SK-N-SH (cell line): ENCODE results near the gene CADPS2. TPM values are rescaled to one million over a fixed set of nuclear protein-coding genes. Genes with fewer than 3 reads are reported as not detected.

Experiments
- CTCF ChIA-PET: fragments of 300-600, 350-600 bp; formaldehyde crosslinking; extraction: SDS; loops from one replicate; lab custom pipeline; 2021; lab: Yijun Ruan, JAX
- POLR2A ChIA-PET: fragments of 350-600 bp; sonication (Branson Sonifier 250); formaldehyde crosslinking; extraction: SDS; loops from one replicate; lab custom pipeline; 2020; ENCODE audit warnings: antibody characterized with exemption, inconsistent platforms; lab: Yijun Ruan, JAX
- DNase-seq: peaks from one replicate; pipeline ENCODE4 v3.0.0; 2012
- H2AFZ ChIP-seq: fragments of 200-600 bp; sonication (generic); 2 replicates; pipeline ENCODE4 v1.8.1; 2016; ENCODE audit warnings: antibody characterized with exemption, mild to moderate bottlenecking, low read depth
- H3F3A ChIP-seq: fragments of 200-600 bp; sonication (generic); replicated peaks from 2 replicates; pipeline ENCODE3; 2016; ENCODE audit warnings: antibody characterized with exemption, mild to moderate bottlenecking; ENCODE audit not compliant: insufficient read depth
- H3K27ac ChIP-seq, 2 experiments: fragments of 200-500 bp in 1 of 2; fragments of 200-600 bp in 1 of 2; sonication (Bioruptor generic) in 1 of 2; sonication (generic), shearing (Covaris generic) in 1 of 2; 2 replicates each; pipeline versions ENCODE4 v1.5.1 to v1.6.1; 2014 to 2016; ENCODE audit warnings: low read depth in 2 of 2, inconsistent platforms in 1 of 2, low read length in 1 of 2, mild to moderate bottlenecking in 1 of 2, mixed read lengths in 1 of 2
- H3K27me3 ChIP-seq: fragments of 200-600 bp; sonication (generic), shearing (Covaris generic); 2 replicates; pipeline ENCODE4 v1.6.1; 2016; ENCODE audit warnings: mixed run types; ENCODE audit not compliant: insufficient read depth
- H3K36me3 ChIP-seq, 2 experiments: fragments of 200-500 bp in 1 of 2; fragments of 200-600 bp in 1 of 2; sonication (Bioruptor generic) in 1 of 2; sonication (generic) in 1 of 2; replicated peaks in 1 of 2; 2 replicates each; pipeline versions ENCODE3 to v1.5.1; 2014 to 2016; ENCODE audit warnings: low read length in 1 of 2, mild to moderate bottlenecking in 1 of 2; ENCODE audit not compliant: insufficient read depth in 2 of 2, control insufficient read depth in 1 of 2
- H3K4me1 ChIP-seq, 2 experiments: fragments of 200-500 bp in 1 of 2; fragments of 200-600 bp in 1 of 2; sonication (Bioruptor generic) in 1 of 2; sonication (generic), shearing (Covaris generic) in 1 of 2; 2 replicates each; pipeline versions ENCODE4 v1.5.1 to v1.6.1; 2014 to 2016; ENCODE audit warnings: low read depth in 1 of 2, low read length in 1 of 2, mixed run types in 1 of 2; ENCODE audit not compliant: insufficient read depth in 2 of 2, control insufficient read depth in 1 of 2
- H3K4me2 ChIP-seq: fragments of 200-600 bp; sonication (generic), shearing (Covaris generic); 2 replicates; pipeline ENCODE4 v1.6.1; 2017; ENCODE audit warnings: mixed run types
- H3K4me3 ChIP-seq, 2 experiments: fragments of 200-500 bp in 1 of 2; fragments of 200-600 bp in 1 of 2; sonication (Bioruptor generic) in 1 of 2; sonication (generic), shearing (Covaris generic) in 1 of 2; 2 replicates each; pipeline versions ENCODE4 v1.5.1 to v1.8.1; 2014 to 2016; ENCODE audit warnings: low read depth in 2 of 2, inconsistent platforms in 1 of 2, low read length in 1 of 2, mild to moderate bottlenecking in 1 of 2, mixed read lengths in 1 of 2, moderate library complexity in 1 of 2
- H3K79me2 ChIP-seq: fragments of 200-600 bp; sonication (generic); 2 replicates; pipeline ENCODE4 v1.8.1; 2017; ENCODE audit warnings: mild to moderate bottlenecking; ENCODE audit not compliant: insufficient read depth
- H3K9ac ChIP-seq: fragments of 200-600 bp; sonication (generic); 2 replicates; pipeline ENCODE4 v1.6.1; 2017; ENCODE audit warnings: mixed run types
- H3K9me2 ChIP-seq: fragments of 200-600 bp; sonication (generic); 2 replicates; pipeline ENCODE4 v1.6.1; 2017; ENCODE audit warnings: mixed run types
- H3K9me3 ChIP-seq: fragments of 200-600 bp; sonication (generic); 2 replicates; pipeline ENCODE4 v1.6.1; 2017; ENCODE audit warnings: mixed run types, mild to moderate bottlenecking, moderate library complexity
- H4K20me1 ChIP-seq: fragments of 200-600 bp; sonication (generic); 2 replicates; pipeline ENCODE4 v1.6.1; 2017; ENCODE audit warnings: mild to moderate bottlenecking, mixed run types; ENCODE audit not compliant: insufficient read depth
- GABPA ChIP-seq: IDR thresholded peaks from 2 replicates; pipeline ENCODE4 v1.4.0; 2012; ENCODE audit warnings: low read depth, mild to moderate bottlenecking
- IRF3 ChIP-seq: fragments of 150-350 bp; IDR thresholded peaks from 2 replicates; pipeline ENCODE4 v1.6.1; 2016; ENCODE audit warnings: mild to moderate bottlenecking, low read depth, low read length
- JUND ChIP-seq: IDR thresholded peaks from 2 replicates; pipeline ENCODE4 v1.4.0; 2012
- MEF2A ChIP-seq: IDR thresholded peaks from 2 replicates; pipeline ENCODE4 v1.4.0; 2012; ENCODE audit warnings: low read depth, borderline replicate concordance
- MXI1 ChIP-seq: IDR thresholded peaks from 2 replicates; pipeline ENCODE4 v1.6.1; 2012; ENCODE audit warnings: mild to moderate bottlenecking, low read depth, low read length, improper control_type of control experiment
- NFIC ChIP-seq: IDR thresholded peaks from 2 replicates; pipeline ENCODE4 v1.4.0; 2012; ENCODE audit warnings: borderline replicate concordance
- POLR2AphosphoS5 ChIP-seq: IDR thresholded peaks from 2 replicates; pipeline ENCODE4 v1.6.1; 2012; ENCODE audit warnings: low read depth, low read length
- RAD21 ChIP-seq: IDR thresholded peaks from 2 replicates; pipeline ENCODE4 v1.6.1; 2012; ENCODE audit warnings: mild to moderate bottlenecking, low read length
- RCOR1 ChIP-seq: fragments of 150-350 bp; IDR thresholded peaks from 2 replicates; pipeline ENCODE4 v1.6.1; 2017; ENCODE audit warnings: antibody characterized with exemption, low read length
- RXRA ChIP-seq: IDR thresholded peaks from 2 replicates; pipeline ENCODE4 v1.4.0; 2012; ENCODE audit warnings: low read depth, mild to moderate bottlenecking, borderline replicate concordance
- SIN3A ChIP-seq: IDR thresholded peaks from 2 replicates; pipeline ENCODE4 v1.6.1; 2012; ENCODE audit warnings: low read depth, mild to moderate bottlenecking, low read length, moderate library complexity, borderline replicate concordance
- SMC3 ChIP-seq: IDR thresholded peaks from 2 replicates; pipeline ENCODE4 v1.6.1; 2012; ENCODE audit warnings: low read depth, low read length, improper control_type of control experiment
- TCF12 ChIP-seq: IDR thresholded peaks from 2 replicates; pipeline ENCODE4 v1.4.0; 2012
- YY1 ChIP-seq: IDR thresholded peaks from 2 replicates; pipeline ENCODE4 v1.4.0; 2012; ENCODE audit warnings: low read depth, mild to moderate bottlenecking
- WGBS: methylation state at CpG from one replicate; pipeline ENCODE4 v1.1.6; 2017; ENCODE audit warnings: low lambda C conversion rate; 5-methylcytosine and 5-hydroxymethylcytosine counted together
- polyA plus RNA-seq, 3 experiments: library from polyadenylated mRNA; depleted of rRNA; stranded (reverse); fragments of >200 nt; gene quantifications; 2 replicates each; pipeline ENCODE4 v1.2.3, GENCODE V29; 2012
- TF ChIP-seq, protein P1 (sequence below): IDR thresholded peaks from 2 replicates; pipeline ENCODE4 v1.4.0; 2012; ENCODE audit warnings: low read depth, borderline replicate concordance
- TF ChIP-seq, protein P2 (sequence below): IDR thresholded peaks from 2 replicates; pipeline ENCODE4 v1.4.0; 2012; ENCODE audit warnings: low read depth, borderline replicate concordance
- TF ChIP-seq, protein P3 (sequence below): fragments of 150-350 bp; IDR thresholded peaks from 2 replicates; pipeline ENCODE4 v1.6.1; 2017; ENCODE audit warnings: antibody characterized with exemption, low read length, low read depth, borderline replicate concordance
- TF ChIP-seq, protein P4 (sequence below): fragments of 200-600 bp; sonication (generic); IDR thresholded peaks from 2 replicates; pipeline ENCODE4 v1.6.1; 2017; ENCODE audit warnings: antibody characterized with exemption, mild to moderate bottlenecking, moderate library complexity

CADPS2 gene
- polyA plus RNA-seq, 1 of the 3 experiments (the other 2 are of a cell fraction) = 0.05 TPM

DNA sequence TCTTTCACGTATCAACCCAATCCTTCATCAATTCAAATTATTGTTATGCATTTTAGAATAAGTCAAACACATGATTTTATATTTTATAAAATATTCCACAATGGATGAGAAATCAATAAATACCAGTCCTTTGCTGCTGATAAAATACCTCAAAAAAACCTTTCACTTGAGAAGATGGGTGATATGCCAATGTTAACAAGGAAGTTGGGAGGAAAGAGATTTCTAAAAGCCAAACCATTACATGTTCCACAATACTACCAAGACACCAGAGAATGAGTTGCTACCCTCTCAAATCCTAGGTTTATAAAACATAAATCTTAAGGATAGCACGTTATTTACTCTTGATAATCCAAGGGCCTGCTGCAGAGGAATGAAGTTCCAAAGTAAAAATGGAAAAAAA lies 201.8 kb downstream of the CADPS2 start:
- DNase-seq = no peak
- no peak overlapping the region for H3K4me3 ChIP-seq
- ChIA-PET CTCF (no interaction called here), POLR2A (no interaction called here)
- H4K20me1 ChIP-seq = no peaks in the 10 kb centered on the region
- H2AFZ ChIP-seq = no peak overlapping the region
- no peaks in the 10 kb centered on the region for H3K36me3 ChIP-seq
- no peaks in the 10 kb centered on the region for H3F3A ChIP-seq
- TF ChIP-seq, protein P1, sequence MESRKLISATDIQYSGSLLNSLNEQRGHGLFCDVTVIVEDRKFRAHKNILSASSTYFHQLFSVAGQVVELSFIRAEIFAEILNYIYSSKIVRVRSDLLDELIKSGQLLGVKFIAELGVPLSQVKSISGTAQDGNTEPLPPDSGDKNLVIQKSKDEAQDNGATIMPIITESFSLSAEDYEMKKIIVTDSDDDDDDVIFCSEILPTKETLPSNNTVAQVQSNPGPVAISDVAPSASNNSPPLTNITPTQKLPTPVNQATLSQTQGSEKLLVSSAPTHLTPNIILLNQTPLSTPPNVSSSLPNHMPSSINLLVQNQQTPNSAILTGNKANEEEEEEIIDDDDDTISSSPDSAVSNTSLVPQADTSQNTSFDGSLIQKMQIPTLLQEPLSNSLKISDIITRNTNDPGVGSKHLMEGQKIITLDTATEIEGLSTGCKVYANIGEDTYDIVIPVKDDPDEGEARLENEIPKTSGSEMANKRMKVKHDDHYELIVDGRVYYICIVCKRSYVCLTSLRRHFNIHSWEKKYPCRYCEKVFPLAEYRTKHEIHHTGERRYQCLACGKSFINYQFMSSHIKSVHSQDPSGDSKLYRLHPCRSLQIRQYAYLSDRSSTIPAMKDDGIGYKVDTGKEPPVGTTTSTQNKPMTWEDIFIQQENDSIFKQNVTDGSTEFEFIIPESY = no peak
- TF ChIP-seq MEF2A (no peak), RXRA (no peak), SIN3A (no peak), RAD21 (no peak), IRF3 (no peak), YY1 (no peak), NFIC (no peak), GABPA (no peak), MXI1 (no peak), JUND (no peak), SMC3 (no peak), RCOR1 (no peak), POLR2AphosphoS5 (no peak), TCF12 (no peak)
- TF ChIP-seq, protein P2, sequence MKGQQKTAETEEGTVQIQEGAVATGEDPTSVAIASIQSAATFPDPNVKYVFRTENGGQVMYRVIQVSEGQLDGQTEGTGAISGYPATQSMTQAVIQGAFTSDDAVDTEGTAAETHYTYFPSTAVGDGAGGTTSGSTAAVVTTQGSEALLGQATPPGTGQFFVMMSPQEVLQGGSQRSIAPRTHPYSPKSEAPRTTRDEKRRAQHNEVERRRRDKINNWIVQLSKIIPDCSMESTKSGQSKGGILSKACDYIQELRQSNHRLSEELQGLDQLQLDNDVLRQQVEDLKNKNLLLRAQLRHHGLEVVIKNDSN = no peak
- TF ChIP-seq, protein P3, sequence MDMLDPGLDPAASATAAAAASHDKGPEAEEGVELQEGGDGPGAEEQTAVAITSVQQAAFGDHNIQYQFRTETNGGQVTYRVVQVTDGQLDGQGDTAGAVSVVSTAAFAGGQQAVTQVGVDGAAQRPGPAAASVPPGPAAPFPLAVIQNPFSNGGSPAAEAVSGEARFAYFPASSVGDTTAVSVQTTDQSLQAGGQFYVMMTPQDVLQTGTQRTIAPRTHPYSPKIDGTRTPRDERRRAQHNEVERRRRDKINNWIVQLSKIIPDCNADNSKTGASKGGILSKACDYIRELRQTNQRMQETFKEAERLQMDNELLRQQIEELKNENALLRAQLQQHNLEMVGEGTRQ = no peak
- TF ChIP-seq, protein P4, sequence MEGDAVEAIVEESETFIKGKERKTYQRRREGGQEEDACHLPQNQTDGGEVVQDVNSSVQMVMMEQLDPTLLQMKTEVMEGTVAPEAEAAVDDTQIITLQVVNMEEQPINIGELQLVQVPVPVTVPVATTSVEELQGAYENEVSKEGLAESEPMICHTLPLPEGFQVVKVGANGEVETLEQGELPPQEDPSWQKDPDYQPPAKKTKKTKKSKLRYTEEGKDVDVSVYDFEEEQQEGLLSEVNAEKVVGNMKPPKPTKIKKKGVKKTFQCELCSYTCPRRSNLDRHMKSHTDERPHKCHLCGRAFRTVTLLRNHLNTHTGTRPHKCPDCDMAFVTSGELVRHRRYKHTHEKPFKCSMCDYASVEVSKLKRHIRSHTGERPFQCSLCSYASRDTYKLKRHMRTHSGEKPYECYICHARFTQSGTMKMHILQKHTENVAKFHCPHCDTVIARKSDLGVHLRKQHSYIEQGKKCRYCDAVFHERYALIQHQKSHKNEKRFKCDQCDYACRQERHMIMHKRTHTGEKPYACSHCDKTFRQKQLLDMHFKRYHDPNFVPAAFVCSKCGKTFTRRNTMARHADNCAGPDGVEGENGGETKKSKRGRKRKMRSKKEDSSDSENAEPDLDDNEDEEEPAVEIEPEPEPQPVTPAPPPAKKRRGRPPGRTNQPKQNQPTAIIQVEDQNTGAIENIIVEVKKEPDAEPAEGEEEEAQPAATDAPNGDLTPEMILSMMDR = no peak
- no peaks in the 10 kb centered on the region for H3K79me2 ChIP-seq
- H3K27ac ChIP-seq = no peak overlapping the region
- no peak overlapping the region for H3K9ac ChIP-seq
- no peak overlapping the region for H3K4me2 ChIP-seq
- H3K4me1 ChIP-seq = no peaks in the 10 kb centered on the region
- 3% methylated on average over 2 of the region's 2 CpGs for whole genome bisulfite sequencing
- H3K9me2 ChIP-seq = no peaks in the 10 kb centered on the region
- no peaks in the 10 kb centered on the region for H3K27me3 ChIP-seq
- H3K9me3 ChIP-seq = no peaks in the 10 kb centered on the region
